HCT116 (cell line): ENCODE measurements around the gene DGKZ. TPM values are rescaled to one million over a fixed set of nuclear protein-coding genes. Genes with fewer than 3 reads are reported as not detected.
"Not testable (repeated sequence)": the region's sequence is repeated elsewhere in the genome, so short reads cannot be mapped to it uniquely, and the experiment has no call there.

ENCODE experiments used
- ATAC-seq: fragments of 200-7000 bp; cut with Tn5 transposase; 2 replicates; pipeline ENCODE4 v1.9.1; 2020; ENCODE audit warnings: mild to moderate bottlenecking, moderate library complexity
- BruUV-seq: library from RNA; stranded (reverse); fragments of 400-500 nt; replicated peaks from 2 replicates; lab custom pipeline; 2021; lab: Mats Ljungman, UMichigan
- CTCF ChIA-PET: fragments of 300-600 bp; sonication (Branson Sonifier 250); formaldehyde crosslinking; loops from one replicate; lab custom pipeline; 2021; ENCODE audit warnings: antibody characterized with exemption; lab: Charles Lee
- POLR2A ChIA-PET: fragments of 300-600, 350-600 bp; sonication (Branson Sonifier 250); formaldehyde crosslinking; loops from one replicate; lab custom pipeline; 2021; ENCODE audit warnings: antibody characterized with exemption; lab: Charles Lee
- RAD21 ChIA-PET, 2 experiments: fragments of 300-600 bp; sonication (Branson Sonifier 250); formaldehyde crosslinking; loops; one replicate each; lab custom pipeline; 2023; ENCODE audit warnings: low total read pairs in 2 of 2; ENCODE audit not compliant: uncharacterized antibody in 2 of 2, unreplicated experiment in 2 of 2, low non-redundant PET in 1 of 2; lab: Charles Lee
- DNase-seq: peaks from one replicate; pipeline ENCODE4 v3.0.0-alpha.2; 2010; ENCODE audit warnings: low read depth, low spot score
- H2AFZ ChIP-seq: fragments of 200-600 bp; shearing (Covaris generic), sonication (generic); 2 replicates; pipeline ENCODE4 v1.6.1; 2017; ENCODE audit warnings: low read depth, mixed run types, mixed read lengths, antibody characterized with exemption, low read length; ENCODE audit not compliant: poor library complexity, severe bottlenecking
- H3K27ac ChIP-seq: 2 replicates; pipeline ENCODE4 v1.5.1; 2012; ENCODE audit warnings: low read depth, low read length
- H3K27me3 ChIP-seq: fragments of 200-600 bp; sonication (generic); 2 replicates; pipeline ENCODE4 v1.6.1; 2016; ENCODE audit warnings: mixed run types, low read length, mixed read lengths; ENCODE audit not compliant: insufficient read depth
- H3K36me3 ChIP-seq, 2 experiments: fragments of 200-500 bp in 1 of 2; fragments of 200-600 bp in 1 of 2; sonication (Bioruptor generic) in 1 of 2; sonication (generic) in 1 of 2; 2 replicates each; pipeline versions ENCODE4 v1.5.1 to v1.6.1; 2014 to 2016; ENCODE audit warnings: low read length in 2 of 2, inconsistent platforms in 1 of 2, mixed read lengths in 1 of 2, mixed run types in 1 of 2; ENCODE audit not compliant: insufficient read depth in 2 of 2, control insufficient read depth in 1 of 2
- H3K4me1 ChIP-seq, 2 experiments: fragments of 200-600 bp in 1 of 2; sonication (generic) in 1 of 2; 2 replicates each; pipeline versions ENCODE4 v1.5.1 to v1.6.1; 2012 to 2017; ENCODE audit warnings: low read length in 2 of 2, inconsistent platforms in 1 of 2, mild to moderate bottlenecking in 1 of 2, mixed read lengths in 1 of 2, mixed run types in 1 of 2, moderate library complexity in 1 of 2; ENCODE audit not compliant: insufficient read depth in 2 of 2, control insufficient read depth in 1 of 2
- H3K4me2 ChIP-seq: fragments of 200-600 bp; sonication (generic); 2 replicates; pipeline ENCODE4 v1.6.1; 2017; ENCODE audit warnings: mixed run types, low read length, mixed read lengths
- H3K4me3 ChIP-seq, 2 experiments: fragments of 200-600 bp in 1 of 2; sonication (generic) in 1 of 2; replicated peaks in 1 of 2; 2 replicates each; pipeline ENCODE4 v1.5.1; 2011 to 2016; ENCODE audit warnings: low read length in 2 of 2, control low read depth in 1 of 2, low read depth in 1 of 2, mild to moderate bottlenecking in 1 of 2, mixed read lengths in 1 of 2, mixed run types in 1 of 2
- H3K79me2 ChIP-seq: fragments of 200-600 bp; sonication (generic); 2 replicates; pipeline ENCODE4 v1.6.1; 2017; ENCODE audit warnings: mild to moderate bottlenecking, mixed run types, low read length, moderate library complexity, mixed read lengths; ENCODE audit not compliant: insufficient read depth
- H3K9ac ChIP-seq: fragments of 200-600 bp; sonication (generic); 2 replicates; pipeline ENCODE4 v1.6.1; 2016; ENCODE audit warnings: low read length, mixed read lengths
- H3K9me2 ChIP-seq: fragments of 200-600 bp; sonication (generic), shearing (Covaris generic); 2 replicates; pipeline ENCODE4 v1.6.1; 2017; ENCODE audit warnings: mixed run types, mild to moderate bottlenecking, moderate library complexity; ENCODE audit not compliant: insufficient read depth
- H3K9me3 ChIP-seq, 2 experiments: fragments of 200-500 bp in 1 of 2; fragments of 200-600 bp in 1 of 2; sonication (Bioruptor generic) in 1 of 2; sonication (generic) in 1 of 2; 2 replicates each; pipeline ENCODE4 v1.6.1; 2014 to 2017; ENCODE audit warnings: low read length in 2 of 2, mixed read lengths in 2 of 2, inconsistent platforms in 1 of 2, low read depth in 1 of 2, mild to moderate bottlenecking in 1 of 2, mixed run types in 1 of 2, moderate library complexity in 1 of 2; ENCODE audit not compliant: control insufficient read depth in 1 of 2, insufficient read depth in 1 of 2
- H4K20me1 ChIP-seq: fragments of 200-600 bp; sonication (generic), shearing (Covaris generic); 2 replicates; pipeline ENCODE4 v1.6.1; 2017; ENCODE audit warnings: mixed run types, mild to moderate bottlenecking, moderate library complexity; ENCODE audit not compliant: insufficient read depth
- intact Hi-C: fragments of 100-400 bp; cut with micrococcal nuclease; formaldehyde crosslinking; loops from 2 replicates; pipeline ENCODE4 v1.10.0; 2022
- total RNA-seq: library from RNA; stranded (reverse); gene quantifications from one replicate; pipeline ENCODE4 v1.2.1, GENCODE V29; 2021; ENCODE audit not compliant: unreplicated experiment
- TF ChIP-seq, protein P1 (sequence below): IDR thresholded peaks from 2 replicates; pipeline ENCODE4 v1.6.1; 2011; ENCODE audit warnings: mild to moderate bottlenecking, low read length, moderate library complexity; ENCODE audit not compliant: insufficient replicate concordance; ENCODE audit errors: extremely low read depth

The DGKZ gene
- total RNA-seq, 1 experiment from 2014 or later = 70.2 TPM

DNA sequence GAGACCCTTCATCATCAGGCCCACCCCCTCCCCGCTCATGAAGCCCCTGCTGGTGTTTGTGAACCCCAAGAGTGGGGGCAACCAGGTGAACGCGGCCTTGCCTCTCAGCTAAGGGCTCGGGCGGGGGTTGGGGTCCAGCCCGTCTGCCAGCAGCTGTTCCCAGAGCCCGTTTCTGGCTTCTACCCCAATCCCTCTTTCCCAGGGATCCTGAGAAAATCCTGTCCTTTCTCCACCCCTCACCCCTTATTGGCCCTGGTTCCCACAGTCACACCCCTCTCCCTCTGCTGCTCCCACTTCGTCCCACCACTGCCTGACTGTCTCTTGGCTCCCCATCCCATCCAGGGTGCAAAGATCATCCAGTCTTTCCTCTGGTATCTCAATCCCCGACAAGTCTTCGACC lies 24.8 kb downstream of the DGKZ start (continued):
- TF ChIP-seq, protein P1, sequence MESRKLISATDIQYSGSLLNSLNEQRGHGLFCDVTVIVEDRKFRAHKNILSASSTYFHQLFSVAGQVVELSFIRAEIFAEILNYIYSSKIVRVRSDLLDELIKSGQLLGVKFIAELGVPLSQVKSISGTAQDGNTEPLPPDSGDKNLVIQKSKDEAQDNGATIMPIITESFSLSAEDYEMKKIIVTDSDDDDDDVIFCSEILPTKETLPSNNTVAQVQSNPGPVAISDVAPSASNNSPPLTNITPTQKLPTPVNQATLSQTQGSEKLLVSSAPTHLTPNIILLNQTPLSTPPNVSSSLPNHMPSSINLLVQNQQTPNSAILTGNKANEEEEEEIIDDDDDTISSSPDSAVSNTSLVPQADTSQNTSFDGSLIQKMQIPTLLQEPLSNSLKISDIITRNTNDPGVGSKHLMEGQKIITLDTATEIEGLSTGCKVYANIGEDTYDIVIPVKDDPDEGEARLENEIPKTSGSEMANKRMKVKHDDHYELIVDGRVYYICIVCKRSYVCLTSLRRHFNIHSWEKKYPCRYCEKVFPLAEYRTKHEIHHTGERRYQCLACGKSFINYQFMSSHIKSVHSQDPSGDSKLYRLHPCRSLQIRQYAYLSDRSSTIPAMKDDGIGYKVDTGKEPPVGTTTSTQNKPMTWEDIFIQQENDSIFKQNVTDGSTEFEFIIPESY = no peak
- TF ChIP-seq, all 23 proteins: peak for 0

DNA sequence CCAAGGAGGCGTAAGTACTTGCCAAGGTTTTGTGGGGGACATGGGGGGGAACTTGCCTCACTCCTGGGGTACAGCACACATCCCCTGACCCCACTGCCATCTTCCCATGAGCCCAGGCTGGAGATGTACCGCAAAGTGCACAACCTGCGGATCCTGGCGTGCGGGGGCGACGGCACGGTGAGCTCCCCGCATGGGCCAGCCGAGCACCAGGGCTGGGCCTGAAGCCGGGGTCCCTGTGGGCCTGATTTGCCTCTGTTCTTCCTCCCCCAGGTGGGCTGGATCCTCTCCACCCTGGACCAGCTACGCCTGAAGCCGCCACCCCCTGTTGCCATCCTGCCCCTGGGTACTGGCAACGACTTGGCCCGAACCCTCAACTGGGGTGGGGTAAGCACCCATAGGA lies 25.2 kb downstream of the DGKZ start:
- CTCF ChIA-PET, H3K4me2 ChIP-seq, H3K27ac ChIP-seq, intact Hi-C loops, DNase-seq, BruUV-seq, RAD21 ChIA-PET, POLR2A ChIA-PET, H3K79me2 ChIP-seq, H2AFZ ChIP-seq, H3K9me2 ChIP-seq, H3K27me3 ChIP-seq, H3K9ac ChIP-seq, ATAC-seq, H4K20me1 ChIP-seq, H3K9me3 ChIP-seq, H3K4me3 ChIP-seq: not testable (repeated sequence)
- H3K36me3 ChIP-seq = peaks cover 5 to 15% of the 10 kb centered on the region in 2 experiments; a peak in 3 of 4 replicates
- H3K4me1 ChIP-seq = peaks cover 0 to 15% of the 10 kb centered on the region in 2 experiments; a peak in 2 of 4 replicates
